ENCODE data around the gene NKG7. TPM values are rescaled to one million over a fixed set of nuclear protein-coding genes. Genes with fewer than 3 reads are reported as not detected.

NKG7 gene
- total RNA-seq, 1 donor: not detected

- no peak overlapping the region for H3K4me3 ChIP-seq (ENCODE audit: low read depth, low read length)
- no peak for TF ChIP-seq CTCF (IDR thresholded peaks at IDR 0.05; ENCODE audit: insufficient read depth, low read length)
- DNase-seq (ENCODE audit: low read depth): no peak
Measured at GRCh38 chr19:51389143-51389542, 16.7 kb upstream of the NKG7 start.

GRCh38 chr19:51387924-51388389, 15.5 kb upstream of the NKG7 start, which contains the start of gene LIM2:
TSS of gene LIM2 (minus strand) at chr19:51387974. CDS start at chr19:51387443, 531 bp downstream.
- no peak for DNase-seq (ENCODE audit: low read depth)
- no peak for TF ChIP-seq CTCF (IDR thresholded peaks at IDR 0.05; ENCODE audit: insufficient read depth, low read length)
- H3K4me3 ChIP-seq (ENCODE audit: low read depth, low read length): no peak within 1 kb of the TSS

- TF ChIP-seq CTCF (IDR thresholded peaks at IDR 0.05; ENCODE audit: insufficient read depth, low read length): no peak
- no peak for DNase-seq (ENCODE audit: low read depth)
Measured at GRCh38 chr19:51386882-51387520, 14.5 kb upstream of the NKG7 start.

GRCh38 chr19:51382004-51382403, 9.6 kb upstream of the NKG7 start:
- DNase-seq (ENCODE audit: low read depth): no peak
- TF ChIP-seq CTCF (IDR thresholded peaks at IDR 0.05; ENCODE audit: insufficient read depth, low read length): no peak
- no peak overlapping the region for H3K4me3 ChIP-seq (ENCODE audit: low read depth, low read length)

More at GRCh38 chr19:51386882-51387520, 14.5 kb upstream of the NKG7 start:
- H3K4me3 ChIP-seq (ENCODE audit: low read depth, low read length): no peak overlapping the region

- DNase-seq (ENCODE audit: low read depth): no peak
- no peak for TF ChIP-seq CTCF (IDR thresholded peaks at IDR 0.05; ENCODE audit: insufficient read depth, low read length)
- H3K4me3 ChIP-seq (ENCODE audit: low read depth, low read length): no peak overlapping the region
Measured at GRCh38 chr19:51380379-51380778, 7.9 kb upstream of the NKG7 start.

GRCh38 chr19:51377422-51377821, 5.0 kb upstream of the NKG7 start:
- DNase-seq (ENCODE audit: low read depth): no peak
- no peak overlapping the region for H3K4me3 ChIP-seq (ENCODE audit: low read depth, low read length)
- TF ChIP-seq CTCF (IDR thresholded peaks at IDR 0.05; ENCODE audit: insufficient read depth, low read length): no peak
